ENCODE measurements around the gene NEK5. TPM values are rescaled to one million over a fixed set of nuclear protein-coding genes. Genes with fewer than 3 reads are reported as not detected.
A peak's percentile ranks its signal among the peaks of the same experiment; 100 is the strongest.
"Not testable (repeated sequence)": the region's sequence is repeated elsewhere in the genome, so short reads cannot be mapped to it uniquely, and the experiment has no call there.

Gene NEK5
- total RNA-seq, 1 donor from 2014 or later: 0.50 TPM

- Histone ChIP-seq H3K27ac (ENCODE audit: low read depth, low read length) (no peak overlapping the region), H3K27me3 (ENCODE audit: insufficient read depth, low read length) (no peaks in the 10 kb centered on the region), H2AFZ (ENCODE audit: low read depth, low read length) (no peak overlapping the region), H3K4me1 (ENCODE audit: insufficient read depth, low read length) (no peaks in the 10 kb centered on the region), H3K9me3 (ENCODE audit: insufficient read depth, low read depth, low read length) (no peaks in the 10 kb centered on the region), H3K9ac (ENCODE audit: low read length) (no peak overlapping the region), H3K4me2 (ENCODE audit: low read length) (no peak overlapping the region), H3K79me2 (ENCODE audit: insufficient read depth, low read length) (no peaks in the 10 kb centered on the region), H4K20me1 (ENCODE audit: insufficient read depth, low read length) (no peaks in the 10 kb centered on the region), H3K36me3 (ENCODE audit: insufficient read depth, low read length) (no peaks in the 10 kb centered on the region), H3K4me3 (ENCODE audit: insufficient read depth, low read depth, low read length) (no peak overlapping the region)
- Mint-ChIP-seq H3K9me3 (ENCODE audit: unreplicated experiment) (no peaks in the 10 kb centered on the region), H3K4me1 (ENCODE audit: low read depth, unreplicated experiment) (peaks cover 5% of the 10 kb centered on the region), H3K27me3 (ENCODE audit: low read depth, unreplicated experiment) (peaks cover under 1% of the 10 kb centered on the region), H3K27ac (ENCODE audit: unreplicated experiment) (no peak overlapping the region), H3K4me3 (ENCODE audit: unreplicated experiment) (no peak overlapping the region), H3K36me3 (ENCODE audit: low read depth, unreplicated experiment) (no peaks in the 10 kb centered on the region)
- FAIRE-seq (no peak), DNase-seq (ENCODE audit: low read depth) (no peak)
- no peak for TF ChIP-seq EZH2 (IDR thresholded peaks at IDR 0.05; ENCODE audit: insufficient read depth, low read length)
- TF ChIP-seq CTCF (IDR thresholded peaks at IDR 0.05; ENCODE audit: insufficient read depth, low read depth, low read length): no peak
Measured at GRCh38 chr13:52082601-52083000, 46.3 kb downstream of the NEK5 start.

GRCh38 chr13:52079891-52080290 is 49.0 kb downstream of the NEK5 start:
- not testable (repeated sequence) for H3K27ac Mint-ChIP-seq (ENCODE audit: unreplicated experiment); H3K36me3 Mint-ChIP-seq (ENCODE audit: low read depth, unreplicated experiment); DNase-seq (ENCODE audit: low read depth); H3K4me2 ChIP-seq (ENCODE audit: low read length); H3K36me3 ChIP-seq (ENCODE audit: insufficient read depth, low read length); H3K9me3 ChIP-seq (ENCODE audit: insufficient read depth, low read depth, low read length); H4K20me1 ChIP-seq (ENCODE audit: insufficient read depth, low read length); H3K9ac ChIP-seq (ENCODE audit: low read length); H3K27ac ChIP-seq (ENCODE audit: low read depth, low read length); H3K4me1 ChIP-seq (ENCODE audit: insufficient read depth, low read length); H3K9me3 Mint-ChIP-seq (ENCODE audit: unreplicated experiment); H3K4me1 Mint-ChIP-seq (ENCODE audit: low read depth, unreplicated experiment); H3K4me3 Mint-ChIP-seq (ENCODE audit: unreplicated experiment); FAIRE-seq; H3K79me2 ChIP-seq (ENCODE audit: insufficient read depth, low read length); H3K27me3 ChIP-seq (ENCODE audit: insufficient read depth, low read length); H3K4me3 ChIP-seq (ENCODE audit: insufficient read depth, low read depth, low read length); H2AFZ ChIP-seq (ENCODE audit: low read depth, low read length); H3K27me3 Mint-ChIP-seq (ENCODE audit: low read depth, unreplicated experiment)

GRCh38 chr13:52070929-52071523 is 57.8 kb downstream of the NEK5 start:
- no peak overlapping the region for H3K27ac ChIP-seq (ENCODE audit: low read depth, low read length)
- Mint-ChIP-seq H3K4me3 (ENCODE audit: unreplicated experiment) (no peak overlapping the region), H3K27me3 (ENCODE audit: low read depth, unreplicated experiment) (no peaks in the 10 kb centered on the region), H3K36me3 (ENCODE audit: low read depth, unreplicated experiment) (peaks cover 5% of the 10 kb centered on the region), H3K27ac (ENCODE audit: unreplicated experiment) (no peak overlapping the region), H3K9me3 (ENCODE audit: unreplicated experiment) (peaks cover 29% of the 10 kb centered on the region), H3K4me1 (ENCODE audit: low read depth, unreplicated experiment) (no peaks in the 10 kb centered on the region)
- H3K79me2 ChIP-seq (ENCODE audit: insufficient read depth, low read length): no peaks in the 10 kb centered on the region
- H3K36me3 ChIP-seq (ENCODE audit: insufficient read depth, low read length): no peaks in the 10 kb centered on the region
- no peaks in the 10 kb centered on the region for H3K27me3 ChIP-seq (ENCODE audit: insufficient read depth, low read length)
- H4K20me1 ChIP-seq (ENCODE audit: insufficient read depth, low read length): no peaks in the 10 kb centered on the region
- peak; percentile 67 for FAIRE-seq
- no peak overlapping the region for H3K9ac ChIP-seq (ENCODE audit: low read length)
- H3K4me2 ChIP-seq (ENCODE audit: low read length): no peak overlapping the region
- TF ChIP-seq CTCF (IDR thresholded peaks at IDR 0.05; ENCODE audit: insufficient read depth, low read depth, low read length) (no peak), EZH2 (IDR thresholded peaks at IDR 0.05; ENCODE audit: insufficient read depth, low read length) (no peak)
- peak; percentile 16 for DNase-seq (ENCODE audit: low read depth)
- H3K9me3 ChIP-seq (ENCODE audit: insufficient read depth, low read depth, low read length): peaks cover 8% of the 10 kb centered on the region
- no peak overlapping the region for H2AFZ ChIP-seq (ENCODE audit: low read depth, low read length)
- no peaks in the 10 kb centered on the region for H3K4me1 ChIP-seq (ENCODE audit: insufficient read depth, low read length)
- H3K4me3 ChIP-seq (ENCODE audit: insufficient read depth, low read depth, low read length): no peak overlapping the region

Data from astrocyte (in vitro differentiated cells and primary cell).